ENCODE results near the gene HMGCLL1.

DNA sequence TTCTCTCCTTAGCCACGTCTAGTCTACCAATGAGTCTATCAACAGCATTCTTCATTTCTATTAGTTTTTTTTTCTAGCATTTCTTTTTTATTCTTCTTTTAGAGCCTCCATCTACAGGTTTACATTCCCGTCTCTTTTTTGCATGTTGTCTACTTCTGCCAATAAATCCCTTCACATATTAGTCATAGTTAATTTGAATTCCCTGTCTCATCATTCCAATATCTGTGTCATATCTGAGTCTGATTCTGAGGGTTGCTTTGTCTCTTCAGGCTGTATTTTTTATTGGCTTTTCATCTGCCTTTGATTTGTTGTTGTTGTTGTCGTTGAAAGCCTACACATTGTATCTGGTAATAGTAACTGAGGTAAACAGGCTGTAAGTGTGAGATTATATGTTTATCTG lies 104.6 kb downstream of the HMGCLL1 start:
- TF ChIP-seq POLR2AphosphoS5 (IDR thresholded peaks at IDR 0.05; ENCODE audit: borderline replicate concordance, low read depth, low read length), result no peak
- no peak for TF ChIP-seq EZH2 (IDR thresholded peaks at IDR 0.05)

All from SK-N-MC (cell line).